Adrenal gland (tissue), 5 donors: ENCODE results near the gene ARL3.
A peak's percentile ranks its signal among the peaks of the same experiment; 100 is the strongest.

Experiments used
- POLR2A ChIP-seq, 2 donors: fragments of 450-650 bp; IDR thresholded peaks; one replicate each; pipeline ENCODE4 v1.6.1; 2017; ENCODE audit warnings: antibody characterized with exemption in 2 of 2, mild to moderate bottlenecking in 2 of 2, moderate library complexity in 1 of 2
- TF ChIP-seq, protein P1 (sequence below), 6 experiments: fragments of 450-650 bp in 4 of 6; fragments of 200-600 bp in 2 of 6; sonication (generic) in 1 of 6; IDR thresholded peaks; 1 replicate in 5 of 6; 2 replicates in 1 of 6; pipeline versions ENCODE4 v1.5.1 to v1.8.0; 2016 to 2021; ENCODE audit warnings: antibody characterized with exemption in 6 of 6, mild to moderate bottlenecking in 2 of 6, moderate library complexity in 1 of 6
- donor health status: DM: no; HTN: no; CAD: no.

DNA sequence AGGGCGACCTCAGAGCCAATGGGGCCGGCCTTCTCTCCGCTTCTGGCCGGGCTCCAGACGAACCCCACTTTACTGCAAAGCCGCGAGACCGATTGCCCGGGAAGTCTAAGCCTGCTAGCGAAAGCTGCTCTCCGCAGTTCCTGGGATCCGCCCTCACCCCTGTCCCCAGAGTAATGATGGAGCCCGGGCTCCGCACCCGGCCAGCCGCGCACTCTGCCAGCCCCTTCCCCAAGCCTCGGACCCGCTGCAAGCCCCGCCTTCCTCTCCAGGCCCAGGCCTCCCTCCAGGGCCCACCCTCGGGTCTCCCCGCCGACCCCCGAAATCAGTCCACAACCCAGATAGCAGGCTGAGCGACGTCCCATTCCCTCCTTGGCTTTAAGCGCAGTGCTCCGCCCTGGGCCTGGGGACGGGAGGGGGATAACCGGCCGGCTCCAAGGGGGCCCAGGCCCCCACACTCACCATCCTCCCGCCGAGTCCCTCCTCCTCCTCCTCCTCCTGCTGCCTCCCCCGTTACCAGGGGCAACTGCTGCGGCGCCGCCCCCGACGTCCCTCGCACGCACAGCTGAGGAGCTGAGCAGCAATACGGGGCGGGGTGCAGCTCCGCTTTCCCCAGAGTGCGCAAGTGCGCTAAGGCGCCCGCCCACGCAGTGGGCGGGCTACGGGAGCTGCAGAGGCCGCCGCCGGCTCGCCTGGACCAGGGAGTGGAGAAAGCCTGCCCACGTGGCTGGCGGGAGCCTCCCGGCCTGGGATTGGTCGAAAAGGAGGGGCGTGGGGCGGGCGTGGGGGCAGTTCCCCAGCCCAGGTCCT, at the start of gene ARL3:
- TF ChIP-seq, protein P1, sequence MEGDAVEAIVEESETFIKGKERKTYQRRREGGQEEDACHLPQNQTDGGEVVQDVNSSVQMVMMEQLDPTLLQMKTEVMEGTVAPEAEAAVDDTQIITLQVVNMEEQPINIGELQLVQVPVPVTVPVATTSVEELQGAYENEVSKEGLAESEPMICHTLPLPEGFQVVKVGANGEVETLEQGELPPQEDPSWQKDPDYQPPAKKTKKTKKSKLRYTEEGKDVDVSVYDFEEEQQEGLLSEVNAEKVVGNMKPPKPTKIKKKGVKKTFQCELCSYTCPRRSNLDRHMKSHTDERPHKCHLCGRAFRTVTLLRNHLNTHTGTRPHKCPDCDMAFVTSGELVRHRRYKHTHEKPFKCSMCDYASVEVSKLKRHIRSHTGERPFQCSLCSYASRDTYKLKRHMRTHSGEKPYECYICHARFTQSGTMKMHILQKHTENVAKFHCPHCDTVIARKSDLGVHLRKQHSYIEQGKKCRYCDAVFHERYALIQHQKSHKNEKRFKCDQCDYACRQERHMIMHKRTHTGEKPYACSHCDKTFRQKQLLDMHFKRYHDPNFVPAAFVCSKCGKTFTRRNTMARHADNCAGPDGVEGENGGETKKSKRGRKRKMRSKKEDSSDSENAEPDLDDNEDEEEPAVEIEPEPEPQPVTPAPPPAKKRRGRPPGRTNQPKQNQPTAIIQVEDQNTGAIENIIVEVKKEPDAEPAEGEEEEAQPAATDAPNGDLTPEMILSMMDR (IDR thresholded peaks at IDR 0.05): peak; percentile 29 to 67 (median 60)
- peak in 1 of 2 donors; percentile 34 for TF ChIP-seq POLR2A (IDR thresholded peaks at IDR 0.05)
